ENCODE data around the gene PACRG.

GRCh38 chr6:162680367-162680766, 47.4 kb upstream of the PACRG start:
- no peak for TF ChIP-seq JUND (IDR thresholded peaks at IDR 0.05; ENCODE audit: low read length)
- TF ChIP-seq CTCF (IDR thresholded peaks at IDR 0.05; ENCODE audit: control extremely low read depth in 1 of 3, insufficient read depth in 1 of 3, low read depth in 1 of 3, low read length in 3 of 3): no peak
- no peak for TF ChIP-seq SP1 (IDR thresholded peaks at IDR 0.05; ENCODE audit: low read depth, low read length)
- no peak for TF ChIP-seq RAD21 (IDR thresholded peaks at IDR 0.05 in 1 of 2, conservative IDR thresholded peaks at IDR 0.05 in 1 of 2; ENCODE audit: low read depth in 2 of 2, low read length in 2 of 2)
- TF ChIP-seq USF2 (IDR thresholded peaks at IDR 0.05; ENCODE audit: low read length): no peak
- no peak for TF ChIP-seq EGR1 (IDR thresholded peaks at IDR 0.05; ENCODE audit: borderline replicate concordance, low read depth, low read length)
- TF ChIP-seq POLR2A (IDR thresholded peaks at IDR 0.05; ENCODE audit: control extremely low read depth in 1 of 2, low read depth in 2 of 2, low read length in 2 of 2): no peak
- TF ChIP-seq CEBPB (IDR thresholded peaks at IDR 0.05; ENCODE audit: low read depth, low read length): no peak
- no peak for TF ChIP-seq RBBP5 (IDR thresholded peaks at IDR 0.05; ENCODE audit: borderline replicate concordance, low read depth, low read length)
- no peak for TF ChIP-seq NANOG (IDR thresholded peaks at IDR 0.05; ENCODE audit: insufficient read depth, low read depth, low read length, poor library complexity, severe bottlenecking)
- no peak for TF ChIP-seq CREB1 (IDR thresholded peaks at IDR 0.05)
- TF ChIP-seq ZNF274 (IDR thresholded peaks at IDR 0.05; ENCODE audit: borderline replicate concordance, extremely low read depth, low read length): no peak
- no peak for TF ChIP-seq SUZ12 (IDR thresholded peaks at IDR 0.05; ENCODE audit: low read length)
